HCT116 (cell line): Measurements from ENCODE around the gene ERVMER34-1. TPM values are rescaled to one million over a fixed set of nuclear protein-coding genes. Genes with fewer than 3 reads are reported as not detected.

Source experiments
- ATAC-seq: fragments of 200-7000 bp; cut with Tn5 transposase; 2 replicates; pipeline ENCODE4 v1.9.1; 2020; ENCODE audit warnings: mild to moderate bottlenecking, moderate library complexity
- BruUV-seq: library from RNA; stranded (reverse); fragments of 400-500 nt; replicated peaks from 2 replicates; lab custom pipeline; 2021; lab: Mats Ljungman, UMichigan
- CTCF ChIA-PET: fragments of 300-600 bp; sonication (Branson Sonifier 250); formaldehyde crosslinking; loops from one replicate; lab custom pipeline; 2021; ENCODE audit warnings: antibody characterized with exemption; lab: Charles Lee
- POLR2A ChIA-PET: fragments of 300-600, 350-600 bp; sonication (Branson Sonifier 250); formaldehyde crosslinking; loops from one replicate; lab custom pipeline; 2021; ENCODE audit warnings: antibody characterized with exemption; lab: Charles Lee
- RAD21 ChIA-PET, 2 experiments: fragments of 300-600 bp; sonication (Branson Sonifier 250); formaldehyde crosslinking; loops; one replicate each; lab custom pipeline; 2023; ENCODE audit warnings: low total read pairs in 2 of 2; ENCODE audit not compliant: uncharacterized antibody in 2 of 2, unreplicated experiment in 2 of 2, low non-redundant PET in 1 of 2; lab: Charles Lee
- DNase-seq: peaks from one replicate; pipeline ENCODE4 v3.0.0-alpha.2; 2010; ENCODE audit warnings: low read depth, low spot score
- H2AFZ ChIP-seq: fragments of 200-600 bp; shearing (Covaris generic), sonication (generic); 2 replicates; pipeline ENCODE4 v1.6.1; 2017; ENCODE audit warnings: low read depth, mixed run types, mixed read lengths, antibody characterized with exemption, low read length; ENCODE audit not compliant: poor library complexity, severe bottlenecking
- H3K27ac ChIP-seq: 2 replicates; pipeline ENCODE4 v1.5.1; 2012; ENCODE audit warnings: low read depth, low read length
- H3K27me3 ChIP-seq: fragments of 200-600 bp; sonication (generic); 2 replicates; pipeline ENCODE4 v1.6.1; 2016; ENCODE audit warnings: mixed run types, low read length, mixed read lengths; ENCODE audit not compliant: insufficient read depth
- H3K36me3 ChIP-seq, 2 experiments: fragments of 200-500 bp in 1 of 2; fragments of 200-600 bp in 1 of 2; sonication (Bioruptor generic) in 1 of 2; sonication (generic) in 1 of 2; 2 replicates each; pipeline versions ENCODE4 v1.5.1 to v1.6.1; 2014 to 2016; ENCODE audit warnings: low read length in 2 of 2, inconsistent platforms in 1 of 2, mixed read lengths in 1 of 2, mixed run types in 1 of 2; ENCODE audit not compliant: insufficient read depth in 2 of 2, control insufficient read depth in 1 of 2
- H3K4me1 ChIP-seq, 2 experiments: fragments of 200-600 bp in 1 of 2; sonication (generic) in 1 of 2; 2 replicates each; pipeline versions ENCODE4 v1.5.1 to v1.6.1; 2012 to 2017; ENCODE audit warnings: low read length in 2 of 2, inconsistent platforms in 1 of 2, mild to moderate bottlenecking in 1 of 2, mixed read lengths in 1 of 2, mixed run types in 1 of 2, moderate library complexity in 1 of 2; ENCODE audit not compliant: insufficient read depth in 2 of 2, control insufficient read depth in 1 of 2
- H3K4me2 ChIP-seq: fragments of 200-600 bp; sonication (generic); 2 replicates; pipeline ENCODE4 v1.6.1; 2017; ENCODE audit warnings: mixed run types, low read length, mixed read lengths
- H3K4me3 ChIP-seq, 2 experiments: fragments of 200-600 bp in 1 of 2; sonication (generic) in 1 of 2; replicated peaks in 1 of 2; 2 replicates each; pipeline ENCODE4 v1.5.1; 2011 to 2016; ENCODE audit warnings: low read length in 2 of 2, control low read depth in 1 of 2, low read depth in 1 of 2, mild to moderate bottlenecking in 1 of 2, mixed read lengths in 1 of 2, mixed run types in 1 of 2
- H3K79me2 ChIP-seq: fragments of 200-600 bp; sonication (generic); 2 replicates; pipeline ENCODE4 v1.6.1; 2017; ENCODE audit warnings: mild to moderate bottlenecking, mixed run types, low read length, moderate library complexity, mixed read lengths; ENCODE audit not compliant: insufficient read depth
- H3K9ac ChIP-seq: fragments of 200-600 bp; sonication (generic); 2 replicates; pipeline ENCODE4 v1.6.1; 2016; ENCODE audit warnings: low read length, mixed read lengths
- H3K9me2 ChIP-seq: fragments of 200-600 bp; sonication (generic), shearing (Covaris generic); 2 replicates; pipeline ENCODE4 v1.6.1; 2017; ENCODE audit warnings: mixed run types, mild to moderate bottlenecking, moderate library complexity; ENCODE audit not compliant: insufficient read depth
- H3K9me3 ChIP-seq, 2 experiments: fragments of 200-500 bp in 1 of 2; fragments of 200-600 bp in 1 of 2; sonication (Bioruptor generic) in 1 of 2; sonication (generic) in 1 of 2; 2 replicates each; pipeline ENCODE4 v1.6.1; 2014 to 2017; ENCODE audit warnings: low read length in 2 of 2, mixed read lengths in 2 of 2, inconsistent platforms in 1 of 2, low read depth in 1 of 2, mild to moderate bottlenecking in 1 of 2, mixed run types in 1 of 2, moderate library complexity in 1 of 2; ENCODE audit not compliant: control insufficient read depth in 1 of 2, insufficient read depth in 1 of 2
- H4K20me1 ChIP-seq: fragments of 200-600 bp; sonication (generic), shearing (Covaris generic); 2 replicates; pipeline ENCODE4 v1.6.1; 2017; ENCODE audit warnings: mixed run types, mild to moderate bottlenecking, moderate library complexity; ENCODE audit not compliant: insufficient read depth
- CEBPB ChIP-seq: IDR thresholded peaks from 2 replicates; pipeline ENCODE4 v1.6.1; 2012; ENCODE audit warnings: low read depth
- CTCF ChIP-seq, 3 experiments: fragments of 200-600 bp in 1 of 3; sonication (generic) in 1 of 3; IDR thresholded peaks in 2 of 3; conservative IDR thresholded peaks in 1 of 3; 2 replicates each; pipeline ENCODE4 v1.5.1; 2012 to 2017; ENCODE audit warnings: low read depth in 2 of 3, low read length in 2 of 3, antibody characterized with exemption in 1 of 3, borderline replicate concordance in 1 of 3, control low read depth in 1 of 3, mild to moderate bottlenecking in 1 of 3, mixed read lengths in 1 of 3, mixed run types in 1 of 3, moderate library complexity in 1 of 3; ENCODE audit not compliant: insufficient read depth in 1 of 3
- EZH2 ChIP-seq: fragments of 200-600 bp; sonication (generic); IDR thresholded peaks from 2 replicates; pipeline ENCODE4 v1.6.1; 2017; ENCODE audit warnings: antibody characterized with exemption, mixed run types
- SP1 ChIP-seq: IDR thresholded peaks from 2 replicates; pipeline ENCODE4 v1.6.1; 2012; ENCODE audit warnings: low read depth
- SRF ChIP-seq: IDR thresholded peaks from 2 replicates; pipeline ENCODE4 v1.6.1; 2012; ENCODE audit warnings: low read depth
- YY1 ChIP-seq: IDR thresholded peaks from 2 replicates; pipeline ENCODE4 v1.6.1; 2011; ENCODE audit warnings: low read length, low read depth, moderate library complexity, mild to moderate bottlenecking; ENCODE audit not compliant: insufficient replicate concordance; ENCODE audit errors: extremely low read depth
- intact Hi-C: fragments of 100-400 bp; cut with micrococcal nuclease; formaldehyde crosslinking; loops from 2 replicates; pipeline ENCODE4 v1.10.0; 2022
- microRNA-seq: library from miRNA; unstranded; fragments of <30 nt; microRNA quantifications from one replicate; pipeline ENCODE4, GENCODE V29; 2016; ENCODE audit warnings: borderline number of aligned reads
- total RNA-seq: library from RNA; stranded (reverse); gene quantifications from one replicate; pipeline ENCODE4 v1.2.1, GENCODE V29; 2021; ENCODE audit not compliant: unreplicated experiment

The ERVMER34-1 gene
- total RNA-seq, 1 experiment from 2014 or later = 17.5 TPM

DNA sequence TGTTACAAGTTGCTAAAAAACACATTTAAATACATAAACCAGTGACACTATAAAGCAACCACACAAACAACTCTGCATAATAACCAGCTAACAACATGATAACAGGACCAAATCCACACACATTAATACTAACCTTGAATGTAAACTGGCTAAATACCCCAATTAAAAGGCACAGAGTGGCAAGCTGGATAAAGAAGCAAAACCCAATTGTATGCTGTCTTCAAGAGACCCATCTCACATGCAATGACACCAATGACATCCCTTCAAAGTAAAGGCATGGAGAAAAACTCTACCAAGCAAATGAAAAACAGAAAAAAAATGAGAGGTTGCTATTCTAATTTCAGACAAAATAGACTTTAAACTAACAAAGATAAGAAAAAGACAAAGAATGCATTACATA, 57.7 kb downstream of the ERVMER34-1 start:
- Histone ChIP-seq H3K4me3 (no peak overlapping the region), H3K27me3 (no peaks in the 10 kb centered on the region), H3K36me3 (no peaks in the 10 kb centered on the region), H3K9me2 (no peaks in the 10 kb centered on the region), H3K9ac (no peak overlapping the region), H3K27ac (no peak overlapping the region), H4K20me1 (no peaks in the 10 kb centered on the region), H3K79me2 (no peaks in the 10 kb centered on the region), H3K4me1 (no peaks in the 10 kb centered on the region), H3K9me3 (no peaks in the 10 kb centered on the region), H2AFZ (no peak overlapping the region), H3K4me2 (no peak overlapping the region)
- no TSS peak for BruUV-seq
- ATAC-seq (no peak), DNase-seq (no peak)
- POLR2A ChIA-PET = no interaction called here
- CTCF ChIA-PET = no interaction called here
- intact Hi-C loops = no loop called here
- RAD21 ChIA-PET = no interaction called here
- TF ChIP-seq CTCF (IDR thresholded peaks at IDR 0.05 in 2 of 3, conservative IDR thresholded peaks at IDR 0.05 in 1 of 3; ENCODE audit: borderline replicate concordance in 1 of 3, insufficient read depth in 1 of 3, low read depth in 2 of 3, low read length in 2 of 3) = no peak
- no peak for TF ChIP-seq YY1
- TF ChIP-seq CEBPB = no peak
- TF ChIP-seq EZH2 = no peak
- no peak for TF ChIP-seq SP1
- TF ChIP-seq SRF = no peak

Small RNA genes lying within 50 kb of the gene (microRNA-seq; reads per million reads assigned to microRNA genes)
- gene MIR4449 = 2.8 reads per million

Other genes with a start within 250 kb of the ERVMER34-1 start
- gene USP46, start 92.1 kb downstream of the ERVMER34-1 start, total RNA-seq = 36.6 TPM
- 0.34 TPM for gene RASL11B, start 110.9 kb upstream of the ERVMER34-1 start, total RNA-seq